GM10266 (cell line): ENCODE measurements around the gene ETS1.

Experiments used
- DNase-seq: peaks from one replicate; pipeline ENCODE4 v3.0.0; 2012; ENCODE audit errors: extremely low spot score
- CTCF ChIP-seq: IDR thresholded peaks from 2 replicates; pipeline ENCODE4 v1.5.1; 2012; ENCODE audit warnings: mild to moderate bottlenecking, low read depth; ENCODE audit not compliant: control insufficient read depth, insufficient read depth; ENCODE audit errors: missing control alignments

ETS1 gene

GRCh38 chr11:128494418-128495332 lies 92.7 kb downstream of the ETS1 start:
- no peak for DNase-seq

GRCh38 chr11:128493570-128493965 lies 93.8 kb downstream of the ETS1 start:
- no peak for TF ChIP-seq CTCF
- DNase-seq: no peak

More at GRCh38 chr11:128494418-128495332, 92.7 kb downstream of the ETS1 start:
- TF ChIP-seq CTCF: no peak

- no peak for TF ChIP-seq CTCF
- no peak for DNase-seq
Measured at GRCh38 chr11:128492903-128493569, 94.3 kb downstream of the ETS1 start.

GRCh38 chr11:128492461-128492860 lies 94.9 kb downstream of the ETS1 start:
- TF ChIP-seq CTCF: no peak
- DNase-seq: no peak

- TF ChIP-seq CTCF: no peak
- no peak for DNase-seq
Measured at GRCh38 chr11:128491195-128491936, 96.0 kb downstream of the ETS1 start.

- no peak for TF ChIP-seq CTCF
- DNase-seq: no peak
Measured at GRCh38 chr11:128490092-128490491, 97.3 kb downstream of the ETS1 start.
